OCI-LY3 (cell line): Measurements from ENCODE around the gene NKIRAS2.

Experiments used
- H2AFZ ChIP-seq: fragments of 200-600, 300-600 bp; shearing (Covaris generic); 2 replicates; pipeline ENCODE4 v1.6.0; 2014; ENCODE audit warnings: antibody characterized with exemption, low read depth, low read length
- H3K27ac ChIP-seq: fragments of 200-600, 300-600 bp; sonication (generic); 2 replicates; pipeline ENCODE4 v1.5.1; 2014; ENCODE audit warnings: mild to moderate bottlenecking, low read length, moderate library complexity, mixed read lengths
- H3K27me3 ChIP-seq: fragments of 200-600, 300-600 bp; sonication (generic); 2 replicates; pipeline ENCODE4 v1.6.1; 2014; ENCODE audit warnings: low read depth, low read length, mixed read lengths
- H3K36me3 ChIP-seq: fragments of 200-600, 300-600 bp; sonication (generic); replicated peaks from 2 replicates; pipeline ENCODE3; 2014; ENCODE audit warnings: low read depth, low read length, mixed read lengths
- H3K4me1 ChIP-seq: fragments of 300-600, 200-600 bp; sonication (generic); 2 replicates; pipeline ENCODE4 v1.6.1; 2014; ENCODE audit warnings: low read length, mixed read lengths
- H3K4me2 ChIP-seq: fragments of 200-600, 300-600 bp; sonication (generic); 2 replicates; pipeline ENCODE4 v1.6.1; 2014; ENCODE audit warnings: low read length, mixed read lengths
- H3K4me3 ChIP-seq: fragments of 300-600, 200-600 bp; sonication (generic); 2 replicates; pipeline ENCODE4 v1.5.1; 2014; ENCODE audit warnings: antibody characterized with exemption, mild to moderate bottlenecking, low read length, moderate library complexity
- H3K79me2 ChIP-seq: fragments of 300-600, 200-600 bp; shearing (Covaris generic); 2 replicates; pipeline ENCODE4 v1.6.1; 2014; ENCODE audit warnings: mild to moderate bottlenecking, low read length, mixed read lengths
- H3K9ac ChIP-seq: fragments of 300-600, 200-600 bp; shearing (Covaris generic); 2 replicates; pipeline ENCODE4 v1.6.0; 2014; ENCODE audit warnings: mild to moderate bottlenecking, low read length, moderate library complexity
- H3K9me3 ChIP-seq: fragments of 200-600, 300-600 bp; shearing (Covaris generic); 2 replicates; pipeline ENCODE4 v1.6.1; 2014; ENCODE audit warnings: low read length, mixed read lengths; ENCODE audit not compliant: insufficient read depth
- H4K20me1 ChIP-seq: fragments of 200-600, 300-600 bp; sonication (generic); 2 replicates; pipeline ENCODE4 v1.6.1; 2016; ENCODE audit warnings: low read length, mixed read lengths; ENCODE audit not compliant: insufficient read depth
- CTCF ChIP-seq: fragments of 200-600, 300-600 bp; sonication (generic); IDR thresholded peaks from 2 replicates; pipeline ENCODE4 v1.5.1; 2014; ENCODE audit warnings: antibody characterized with exemption, low read length, low read depth
- EZH2phosphoT487 ChIP-seq: fragments of 200-600 bp; shearing (Covaris generic); IDR thresholded peaks from 2 replicates; pipeline ENCODE4 v1.6.1; 2018; ENCODE audit warnings: antibody characterized with exemption, mixed run types, low read depth

NKIRAS2 gene

GRCh38 chr17:42019509-42020404, at the start of gene NKIRAS2:
TSS of gene NKIRAS2 (plus strand) at chr17:42020090. CDS start at chr17:42021578, 1,488 bp downstream.
- Histone ChIP-seq H3K4me1 (peaks cover 43% of the 10 kb centered on the region), H3K27me3 (no peaks in the 10 kb centered on the region), H3K9ac (peak within 1 kb of the TSS; percentile 91), H3K4me2 (peak within 1 kb of the TSS; percentile 94), H3K9me3 (no peaks in the 10 kb centered on the region), H4K20me1 (no peaks in the 10 kb centered on the region), H3K36me3 (peaks cover 27% of the 10 kb centered on the region), H2AFZ (peak within 1 kb of the TSS; percentile 87), H3K79me2 (peaks cover 53% of the 10 kb centered on the region), H3K4me3 (peak within 1 kb of the TSS; percentile 95), H3K27ac (peak within 1 kb of the TSS; percentile 52)
- TF ChIP-seq EZH2phosphoT487 (no peak), CTCF (peak; percentile 72)

- no peaks in the 10 kb centered on the region for H3K9me3 ChIP-seq
- no peak overlapping the region for H3K9ac ChIP-seq
- peaks cover 49% of the 10 kb centered on the region for H3K4me1 ChIP-seq
- H3K27ac ChIP-seq: no peak overlapping the region
- no peak for TF ChIP-seq EZH2phosphoT487
- no peak for TF ChIP-seq CTCF
- H3K4me2 ChIP-seq: no peak overlapping the region
- H2AFZ ChIP-seq: no peak overlapping the region
- H3K27me3 ChIP-seq: no peaks in the 10 kb centered on the region
- peaks cover 47% of the 10 kb centered on the region for H4K20me1 ChIP-seq
- H3K79me2 ChIP-seq: peaks cover 90% of the 10 kb centered on the region
- peaks cover 72% of the 10 kb centered on the region for H3K36me3 ChIP-seq
- H3K4me3 ChIP-seq: no peak overlapping the region
These were observed 49.0 kb upstream of the NKIRAS2 start for GRCh38 chr17:41970901-41971331.

- TF ChIP-seq CTCF (no peak), EZH2phosphoT487 (no peak)
- Histone ChIP-seq H3K9ac (no peak overlapping the region), H3K36me3 (peaks cover 77% of the 10 kb centered on the region), H3K79me2 (peaks cover 89% of the 10 kb centered on the region), H3K4me1 (peaks cover 57% of the 10 kb centered on the region), H3K9me3 (no peaks in the 10 kb centered on the region), H3K27ac (peak overlapping the region; percentile 70; the same call in 1 of the 2 replicates), H3K4me2 (peak overlapping the region; percentile 59; the same call in 1 of the 2 replicates), H2AFZ (no peak overlapping the region), H4K20me1 (peaks cover 47% of the 10 kb centered on the region), H3K4me3 (peak overlapping the region; percentile 39; the same call in 1 of the 2 replicates), H3K27me3 (no peaks in the 10 kb centered on the region)
These were observed 48.0 kb upstream of the NKIRAS2 start for GRCh38 chr17:41971721-41972523.
